NB4 (cell line): ENCODE measurements around the gene GH1.
"Not testable (repeated sequence)": the region's sequence is repeated elsewhere in the genome, so short reads cannot be mapped to it uniquely, and the experiment has no call there.

Experiments used
- DNase-seq: peaks from one replicate; pipeline ENCODE4 v3.0.0; 2010; ENCODE audit warnings: low read depth
- H3K4me3 ChIP-seq: one replicate; pipeline ENCODE4 v1.5.1; 2011; ENCODE audit warnings: mild to moderate bottlenecking, low read depth, low read length, moderate library complexity
- CTCF ChIP-seq: IDR thresholded peaks from one replicate; pipeline ENCODE4 v1.5.1; 2012; ENCODE audit warnings: low read depth, low read length
- MAX ChIP-seq: IDR thresholded peaks from 2 replicates; pipeline ENCODE4 v1.6.1; 2011; ENCODE audit warnings: low read depth, low read length
- MYC ChIP-seq: IDR thresholded peaks from 2 replicates; pipeline ENCODE4 v1.6.1; 2011; ENCODE audit warnings: low read depth, low read length
- POLR2A ChIP-seq: IDR thresholded peaks from 2 replicates; pipeline ENCODE4 v1.6.1; 2011; ENCODE audit warnings: mild to moderate bottlenecking; ENCODE audit not compliant: insufficient read length; ENCODE audit errors: extremely low read depth

Gene GH1

GRCh38 chr17:63916566-63917185, 2.0 kb downstream of the GH1 start:
- DNase-seq = no peak
- no peak overlapping the region for H3K4me3 ChIP-seq
- TF ChIP-seq MYC (no peak), POLR2A (no peak), MAX (no peak), CTCF (no peak)

- H3K4me3 ChIP-seq, DNase-seq: not testable (repeated sequence)
These were observed 2.9 kb downstream of the GH1 start for GRCh38 chr17:63915753-63916152.

- DNase-seq = no peak
- no peak for TF ChIP-seq CTCF
- no peak for TF ChIP-seq MAX
- no peak for TF ChIP-seq POLR2A
- no peak for TF ChIP-seq MYC
- no peak overlapping the region for H3K4me3 ChIP-seq
These were observed 4.2 kb downstream of the GH1 start for GRCh38 chr17:63914471-63914870.

- DNase-seq = peak; percentile 37
- TF ChIP-seq MYC = no peak
- TF ChIP-seq CTCF = peak; percentile 65
- no peak for TF ChIP-seq POLR2A
- no peak for TF ChIP-seq MAX
- H3K4me3 ChIP-seq = no peak overlapping the region
These were observed 7.0 kb downstream of the GH1 start for GRCh38 chr17:63911657-63912100.

- DNase-seq = no peak
- TF ChIP-seq CTCF (no peak), POLR2A (no peak), MAX (no peak), MYC (no peak)
- H3K4me3 ChIP-seq = no peak within 1 kb of the TSS
These were observed 7.5 kb downstream of the GH1 start, which contains the start of gene CSHL1 for GRCh38 chr17:63911041-63911635. Gene CSHL1, minus strand, starts transcription at chr17:63911258. Its CDS starts 62 bp downstream, at chr17:63911196.

GRCh38 chr17:63910096-63910495, 8.5 kb downstream of the GH1 start:
- DNase-seq = no peak
- TF ChIP-seq MAX (no peak), MYC (no peak), POLR2A (no peak), CTCF (no peak)
- H3K4me3 ChIP-seq = no peak overlapping the region

- not testable (repeated sequence) for H3K4me3 ChIP-seq, DNase-seq
These were observed 9.1 kb downstream of the GH1 start for GRCh38 chr17:63909586-63909985.
